ENCODE data around the gene PRPF40A. TPM values are rescaled to one million over a fixed set of nuclear protein-coding genes. Genes with fewer than 3 reads are reported as not detected.
A peak's percentile ranks its signal among the peaks of the same experiment; 100 is the strongest.

The PRPF40A gene
- total RNA-seq, 2 donors from 2014 or later: 133 to 157 TPM

GRCh38 chr2:152644189-152644873 lies 72.9 kb downstream of the PRPF40A start:
- DNase-seq (ENCODE audit: low spot score in 2 of 2) (no peak), ATAC-seq (no peak)
- no peaks in the 10 kb centered on the region for H3K9me3 Mint-ChIP-seq
- peaks cover 0 to 6% of the 10 kb centered on the region in 2 donors for H3K36me3 Mint-ChIP-seq
- peak overlapping the region in 1 of 2 donors; percentile 15 for H3K27ac Mint-ChIP-seq

- no peak overlapping the region for H3K27ac Mint-ChIP-seq
- no peaks in the 10 kb centered on the region for H3K36me3 Mint-ChIP-seq
- no peaks in the 10 kb centered on the region for H3K9me3 Mint-ChIP-seq
- no peak for ATAC-seq
- DNase-seq (ENCODE audit: low spot score in 2 of 2): no peak
Measured at GRCh38 chr2:152638590-152638989, 78.7 kb downstream of the PRPF40A start.

- ATAC-seq (peak in 1 of 2 donors; percentile 7), DNase-seq (ENCODE audit: low spot score in 2 of 2) (no peak)
- Mint-ChIP-seq H3K9me3 (no peaks in the 10 kb centered on the region), H3K27ac (no peak overlapping the region), H3K36me3 (no peaks in the 10 kb centered on the region)
Measured at GRCh38 chr2:152638056-152638455, 79.2 kb downstream of the PRPF40A start.

GRCh38 chr2:152637251-152637650 lies 80.0 kb downstream of the PRPF40A start:
- Mint-ChIP-seq H3K9me3 (no peaks in the 10 kb centered on the region), H3K27ac (no peak overlapping the region), H3K36me3 (no peaks in the 10 kb centered on the region)
- ATAC-seq (no peak), DNase-seq (ENCODE audit: low spot score in 2 of 2) (no peak)

GRCh38 chr2:152635635-152636298 lies 81.5 kb downstream of the PRPF40A start:
- H3K36me3 Mint-ChIP-seq: no peaks in the 10 kb centered on the region
- DNase-seq (ENCODE audit: low spot score in 2 of 2): peak; percentile 58 to 72

GRCh38 chr2:152632736-152633135 lies 84.5 kb downstream of the PRPF40A start:
- H3K36me3 Mint-ChIP-seq: no peaks in the 10 kb centered on the region
- no peak for ATAC-seq
- H3K9me3 Mint-ChIP-seq: no peaks in the 10 kb centered on the region
- no peak for DNase-seq (ENCODE audit: low spot score in 2 of 2)
- no peak overlapping the region for H3K27ac Mint-ChIP-seq

More at GRCh38 chr2:152635635-152636298, 81.5 kb downstream of the PRPF40A start:
- Mint-ChIP-seq H3K9me3 (no peaks in the 10 kb centered on the region), H3K27ac (no peak overlapping the region)
- ATAC-seq: peak; percentile 63 to 69

- ATAC-seq (no peak), DNase-seq (ENCODE audit: low spot score in 2 of 2) (no peak)
- no peaks in the 10 kb centered on the region for H3K36me3 Mint-ChIP-seq
- H3K27ac Mint-ChIP-seq: no peak overlapping the region
- no peaks in the 10 kb centered on the region for H3K9me3 Mint-ChIP-seq
Measured at GRCh38 chr2:152630466-152630865, 86.8 kb downstream of the PRPF40A start.

- no peak overlapping the region for H3K27ac Mint-ChIP-seq
Measured at GRCh38 chr2:152629202-152629601, 88.1 kb downstream of the PRPF40A start.

GRCh38 chr2:152627351-152627957 lies 89.8 kb downstream of the PRPF40A start:
- ATAC-seq (no peak), DNase-seq (ENCODE audit: low spot score in 2 of 2) (no peak)
- no peak overlapping the region for H3K27ac Mint-ChIP-seq
- no peaks in the 10 kb centered on the region for H3K9me3 Mint-ChIP-seq
- H3K36me3 Mint-ChIP-seq: no peaks in the 10 kb centered on the region

More at GRCh38 chr2:152629202-152629601, 88.1 kb downstream of the PRPF40A start:
- Mint-ChIP-seq H3K36me3 (no peaks in the 10 kb centered on the region), H3K9me3 (no peaks in the 10 kb centered on the region)
- no peak for ATAC-seq
- no peak for DNase-seq (ENCODE audit: low spot score in 2 of 2)

- H3K9me3 Mint-ChIP-seq: no peaks in the 10 kb centered on the region
- no peak overlapping the region for H3K27ac Mint-ChIP-seq
- DNase-seq (ENCODE audit: low spot score in 2 of 2) (no peak), ATAC-seq (no peak)
- no peaks in the 10 kb centered on the region for H3K36me3 Mint-ChIP-seq
Measured at GRCh38 chr2:152626911-152627339, 90.3 kb downstream of the PRPF40A start.

- no peak for DNase-seq (ENCODE audit: low spot score in 2 of 2)
- no peak for ATAC-seq
- Mint-ChIP-seq H3K27ac (no peak overlapping the region), H3K36me3 (no peaks in the 10 kb centered on the region), H3K9me3 (no peaks in the 10 kb centered on the region)
Measured at GRCh38 chr2:152624805-152625204, 92.5 kb downstream of the PRPF40A start.

GRCh38 chr2:152623775-152624174 lies 93.5 kb downstream of the PRPF40A start:
- Mint-ChIP-seq H3K9me3 (no peaks in the 10 kb centered on the region), H3K27ac (no peak overlapping the region), H3K36me3 (no peaks in the 10 kb centered on the region)
- ATAC-seq (no peak), DNase-seq (ENCODE audit: low spot score in 2 of 2) (no peak)

GRCh38 chr2:152623076-152623740 lies 94.1 kb downstream of the PRPF40A start:
- DNase-seq (ENCODE audit: low spot score in 2 of 2) (no peak), ATAC-seq (no peak)
- no peaks in the 10 kb centered on the region for H3K9me3 Mint-ChIP-seq
- no peaks in the 10 kb centered on the region for H3K36me3 Mint-ChIP-seq
- no peak overlapping the region for H3K27ac Mint-ChIP-seq

- ATAC-seq: no peak
- no peak overlapping the region for H3K27ac Mint-ChIP-seq
- no peaks in the 10 kb centered on the region for H3K36me3 Mint-ChIP-seq
- DNase-seq (ENCODE audit: low spot score in 2 of 2): no peak
- no peaks in the 10 kb centered on the region for H3K9me3 Mint-ChIP-seq
Measured at GRCh38 chr2:152622219-152622618, 95.0 kb downstream of the PRPF40A start.

- Mint-ChIP-seq H3K9me3 (no peaks in the 10 kb centered on the region), H3K36me3 (no peaks in the 10 kb centered on the region), H3K27ac (no peak overlapping the region)
- ATAC-seq (no peak), DNase-seq (ENCODE audit: low spot score in 2 of 2) (no peak)
Measured at GRCh38 chr2:152620985-152621384, 96.3 kb downstream of the PRPF40A start.

- ATAC-seq (no peak), DNase-seq (ENCODE audit: low spot score in 2 of 2) (no peak)
- H3K9me3 Mint-ChIP-seq: no peaks in the 10 kb centered on the region
- H3K27ac Mint-ChIP-seq: no peak overlapping the region
- no peaks in the 10 kb centered on the region for H3K36me3 Mint-ChIP-seq
Measured at GRCh38 chr2:152620208-152620607, 97.1 kb downstream of the PRPF40A start.

- Mint-ChIP-seq H3K9me3 (no peaks in the 10 kb centered on the region), H3K27ac (no peak overlapping the region), H3K36me3 (no peaks in the 10 kb centered on the region)
- DNase-seq (ENCODE audit: low spot score in 2 of 2) (no peak), ATAC-seq (no peak)
Measured at GRCh38 chr2:152618193-152618564, 99.1 kb downstream of the PRPF40A start.
